Dendritic cell treated with granulocyte-macrophage colony-stimulating factor and Interleukin-4, amounts not matched to agents 40 ng/mL and 50 ng/mL, for 4 days (primary cell): ENCODE results near the gene JTB.
"Not testable (repeated sequence)": the region's sequence is repeated elsewhere in the genome, so short reads cannot be mapped to it uniquely, and the experiment has no call there.

Source experiments
- H3K27ac Mint-ChIP-seq: one replicate; pipeline ENCODE4 v1.8.0; 2022; ENCODE audit warnings: mild to moderate bottlenecking, mixed read lengths
- H3K27me3 Mint-ChIP-seq: one replicate; pipeline ENCODE4 v1.8.0; 2022; ENCODE audit warnings: mild to moderate bottlenecking, mixed read lengths
- H3K36me3 Mint-ChIP-seq: one replicate; pipeline ENCODE4 v1.8.0; 2022; ENCODE audit warnings: low read depth, mixed read lengths
- H3K4me1 Mint-ChIP-seq: one replicate; pipeline ENCODE4 v1.8.0; 2022; ENCODE audit warnings: low read depth, mixed read lengths
- H3K4me3 Mint-ChIP-seq: one replicate; pipeline ENCODE4 v1.8.0; 2022; ENCODE audit warnings: mild to moderate bottlenecking, moderate library complexity, mixed read lengths
- H3K9me3 Mint-ChIP-seq: one replicate; pipeline ENCODE4 v1.8.0; 2022; ENCODE audit warnings: mixed read lengths
- intact Hi-C: fragments of 100-400 bp; cut with micrococcal nuclease; formaldehyde crosslinking; loops from one replicate; pipeline ENCODE4 v1.15.0; 2022

JTB gene

DNA sequence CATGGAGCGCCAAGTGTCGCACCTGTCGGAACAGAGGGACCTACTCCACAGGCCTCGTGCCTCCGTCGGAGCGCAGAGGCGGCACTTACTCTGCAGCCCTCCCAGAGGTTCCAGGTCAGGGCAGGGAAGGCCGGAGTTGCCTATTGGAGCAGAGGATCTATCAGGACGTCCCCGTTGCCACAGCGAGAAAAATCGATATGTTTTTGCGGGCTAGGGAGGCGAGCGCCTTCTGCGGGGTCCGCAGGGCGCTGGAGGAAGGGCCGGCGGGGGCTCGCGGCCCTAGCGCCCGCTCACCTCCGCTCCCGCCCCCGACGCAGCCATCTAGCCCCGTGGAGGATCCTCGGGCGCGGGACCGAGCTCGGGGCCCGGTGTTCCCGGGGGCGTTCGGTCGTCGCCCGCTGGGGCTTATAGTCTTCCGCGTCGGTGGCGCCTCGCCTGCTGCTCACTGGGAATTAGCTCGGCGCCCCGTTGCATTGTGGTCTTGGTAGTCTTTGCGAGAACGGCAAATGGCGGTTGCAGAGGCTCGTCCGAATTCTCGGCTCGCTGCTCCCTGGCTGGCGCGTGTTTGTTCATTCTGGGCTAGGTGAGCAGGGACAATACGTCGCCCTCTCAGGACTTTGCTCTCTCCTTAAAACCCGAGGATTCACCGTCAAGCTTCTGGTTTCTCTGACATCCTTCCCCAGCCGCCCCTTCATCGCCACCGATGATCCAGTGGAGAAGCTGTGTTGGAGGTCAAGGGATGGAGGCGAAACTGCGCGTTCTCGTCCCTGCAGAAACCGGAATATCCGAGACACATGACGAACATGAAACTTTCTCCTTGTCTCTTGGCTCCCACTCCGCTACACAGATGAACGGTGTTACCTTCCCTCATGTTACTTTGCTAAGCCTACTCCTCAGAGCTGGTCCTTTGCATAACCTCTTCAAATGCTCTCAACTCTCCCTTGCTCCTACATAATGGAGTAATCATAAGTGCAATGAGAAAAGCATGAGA lies at the start of gene JTB:
TSS of gene JTB (minus strand) at position 425 of the 991 bp plus-strand sequence. CDS start at position 3, 422 bp downstream.
- H3K9me3 Mint-ChIP-seq = no peaks in the 10 kb centered on the region
- no peaks in the 10 kb centered on the region for H3K27me3 Mint-ChIP-seq
- peaks cover 71% of the 10 kb centered on the region for H3K4me1 Mint-ChIP-seq
- H3K4me3 Mint-ChIP-seq = peak within 1 kb of the TSS; percentile 98
- peak within 1 kb of the TSS; percentile 95 for H3K27ac Mint-ChIP-seq
- H3K36me3 Mint-ChIP-seq = peaks cover 84% of the 10 kb centered on the region
- intact Hi-C loops = loop anchor here (1.0 kb wide), 1 partner anchor 10 kb away; the partner anchor contains the start of gene CREB3L4

DNA sequence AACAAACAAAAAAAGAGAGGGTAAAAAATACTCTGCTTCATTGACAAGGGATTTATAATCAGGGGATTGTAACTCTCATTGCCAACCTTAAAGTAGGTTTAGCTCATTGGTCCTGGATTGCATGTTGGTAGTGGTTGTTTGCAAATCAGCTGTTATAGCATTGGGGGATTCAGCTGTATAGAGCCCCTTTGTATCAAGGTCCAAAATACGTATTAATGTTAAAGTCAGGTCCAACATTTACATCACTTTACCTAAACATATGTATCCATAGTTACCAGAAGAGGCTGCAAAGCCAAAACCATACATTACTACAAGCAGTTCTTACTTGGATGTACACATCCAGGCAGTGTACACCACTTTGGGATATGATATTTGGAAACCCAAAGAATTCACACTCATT lies 42.5 kb upstream of the JTB start:
- Mint-ChIP-seq H3K4me3 (no peak overlapping the region), H3K4me1 (no peaks in the 10 kb centered on the region), H3K27ac (no peak overlapping the region), H3K27me3 (no peaks in the 10 kb centered on the region), H3K9me3 (no peaks in the 10 kb centered on the region), H3K36me3 (no peaks in the 10 kb centered on the region)
- intact Hi-C loops = loop anchor here (10.0 kb wide), 1 partner anchor 285 kb away; no protein-coding TSS in a partner anchor

DNA sequence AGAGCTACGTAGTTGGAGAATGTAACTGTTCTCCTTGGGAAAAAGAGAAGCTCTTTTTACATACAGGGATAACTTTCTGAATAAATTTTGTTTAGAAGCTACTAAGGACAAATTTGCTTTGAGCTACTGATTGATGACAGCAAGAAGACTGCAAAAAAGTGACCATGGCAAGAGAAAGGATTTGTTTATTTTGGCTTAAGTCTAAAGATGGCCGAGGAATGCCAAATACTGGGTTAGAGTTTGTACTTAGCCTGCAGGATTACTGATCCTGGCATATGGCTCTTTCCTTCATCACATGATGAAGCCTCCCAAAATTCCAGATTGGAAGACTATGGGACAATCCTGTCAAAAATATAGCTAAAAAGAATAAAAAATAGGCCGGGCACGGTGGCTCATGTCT lies 41.8 kb upstream of the JTB start:
- no peak overlapping the region for H3K4me3 Mint-ChIP-seq
- H3K4me1 Mint-ChIP-seq = peaks cover 3% of the 10 kb centered on the region
- H3K27ac Mint-ChIP-seq = no peak overlapping the region
- H3K9me3 Mint-ChIP-seq = no peaks in the 10 kb centered on the region
- intact Hi-C loops = no loop called here
- no peaks in the 10 kb centered on the region for H3K27me3 Mint-ChIP-seq
- no peaks in the 10 kb centered on the region for H3K36me3 Mint-ChIP-seq

DNA sequence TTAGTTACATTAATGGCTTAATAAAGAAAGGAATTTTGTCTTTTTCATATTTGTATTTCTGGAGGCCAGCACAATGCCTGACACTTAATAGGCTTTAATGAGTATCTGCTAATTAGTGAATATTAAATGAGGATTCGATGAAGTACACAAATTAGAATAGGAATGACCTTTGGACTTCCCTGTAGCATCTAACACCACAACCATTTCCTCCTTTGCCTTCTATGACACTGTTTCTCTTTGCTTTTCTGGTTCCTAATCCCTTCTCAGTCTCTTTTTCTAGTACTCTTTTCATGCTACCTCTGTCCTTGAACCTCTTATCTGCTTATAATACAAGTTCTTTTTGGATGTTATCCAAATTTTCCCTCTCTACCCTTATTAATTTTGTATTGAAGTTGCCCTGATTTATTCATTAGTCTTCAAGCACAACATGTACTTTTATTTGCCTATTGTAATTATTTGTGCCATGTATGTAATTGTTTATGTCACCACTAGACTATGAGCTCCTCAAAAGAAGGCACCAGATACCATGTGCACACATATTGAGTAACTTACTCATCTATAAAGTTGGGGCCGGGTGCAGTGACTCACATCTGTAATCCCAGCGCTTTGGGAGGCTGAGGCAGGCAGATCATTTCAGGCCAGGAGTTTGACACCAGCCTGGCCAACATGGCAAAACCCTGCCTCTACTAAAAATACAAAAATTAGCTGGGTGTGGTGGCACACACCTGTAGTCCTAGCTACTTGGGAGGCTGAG lies 36.9 kb upstream of the JTB start:
- Mint-ChIP-seq H3K27me3 (no peaks in the 10 kb centered on the region), H3K27ac (no peak overlapping the region)
- intact Hi-C loops = no loop called here

DNA sequence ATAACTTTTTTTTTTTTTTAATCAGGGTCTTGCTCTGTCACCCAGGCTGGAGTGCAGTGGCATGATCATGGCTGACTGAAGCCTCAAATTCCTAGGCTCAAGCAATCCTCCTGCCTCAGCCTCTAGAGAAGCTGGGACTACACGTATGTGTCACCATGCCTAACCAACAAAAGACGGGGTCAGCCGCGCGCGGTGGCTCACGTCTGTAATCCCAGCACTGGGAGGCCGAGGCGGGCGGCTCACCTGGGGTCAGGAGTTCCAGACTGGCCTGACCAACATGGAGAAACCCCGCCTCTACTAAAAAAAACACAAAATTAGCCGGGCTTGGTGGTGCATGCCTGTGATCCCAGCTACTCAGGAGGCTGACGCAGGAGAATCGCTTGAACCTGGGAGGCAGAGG lies 35.1 kb upstream of the JTB start:
- intact Hi-C loops, H3K4me1 Mint-ChIP-seq, H3K9me3 Mint-ChIP-seq, H3K27ac Mint-ChIP-seq, H3K36me3 Mint-ChIP-seq, H3K27me3 Mint-ChIP-seq, H3K4me3 Mint-ChIP-seq: not testable (repeated sequence)

More for the DNA sequence above, 36.9 kb upstream of the JTB start:
- Mint-ChIP-seq H3K36me3 (no peaks in the 10 kb centered on the region), H3K4me1 (peaks cover 5% of the 10 kb centered on the region), H3K4me3 (no peak overlapping the region), H3K9me3 (no peaks in the 10 kb centered on the region)

DNA sequence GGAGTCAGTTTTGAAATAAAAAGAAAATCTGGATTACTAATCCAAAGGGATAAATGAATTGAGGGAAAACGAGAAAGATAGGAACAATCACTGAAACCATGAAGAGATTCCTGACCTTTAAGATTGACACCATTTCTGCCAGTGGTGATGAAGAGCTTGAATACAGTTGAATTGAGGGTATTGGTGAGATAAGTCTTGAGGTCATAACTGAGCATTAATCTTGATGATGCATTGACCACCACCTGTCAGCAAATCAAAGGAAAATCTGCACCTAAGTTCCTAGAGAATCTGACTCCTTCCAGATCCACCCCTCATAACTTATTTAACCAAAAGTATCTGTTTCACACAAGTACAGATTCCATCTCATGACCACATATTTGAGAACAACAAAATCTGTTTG lies 34.7 kb upstream of the JTB start:
- H3K36me3 Mint-ChIP-seq = no peaks in the 10 kb centered on the region
- H3K9me3 Mint-ChIP-seq = no peaks in the 10 kb centered on the region
- H3K4me1 Mint-ChIP-seq = peaks cover 5% of the 10 kb centered on the region
- intact Hi-C loops = no loop called here
- no peak overlapping the region for H3K27ac Mint-ChIP-seq
- no peak overlapping the region for H3K4me3 Mint-ChIP-seq
- H3K27me3 Mint-ChIP-seq = no peaks in the 10 kb centered on the region

DNA sequence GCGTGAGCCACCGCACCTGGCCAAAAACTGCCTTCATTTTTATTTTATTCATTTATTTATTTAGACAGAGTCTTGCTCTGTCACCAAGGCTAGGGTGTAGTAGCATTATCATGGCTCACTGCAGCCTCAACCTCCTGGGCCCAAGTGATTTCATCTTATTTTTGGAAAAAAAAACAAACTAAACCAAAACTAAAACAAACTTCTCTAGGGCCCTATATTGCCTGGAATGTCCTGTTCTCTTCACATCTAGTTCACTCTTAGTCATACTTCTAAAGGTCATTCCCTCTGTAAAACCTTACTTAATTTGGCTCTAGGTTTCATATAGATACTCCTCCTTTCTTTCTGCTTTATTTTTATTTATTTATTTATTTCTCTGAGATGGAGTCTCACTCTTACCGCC lies 28.7 kb upstream of the JTB start:
- Mint-ChIP-seq H3K27me3 (no peaks in the 10 kb centered on the region), H3K4me3 (no peak overlapping the region), H3K36me3 (no peaks in the 10 kb centered on the region), H3K27ac (no peak overlapping the region), H3K4me1 (no peaks in the 10 kb centered on the region), H3K9me3 (no peaks in the 10 kb centered on the region)
- intact Hi-C loops = no loop called here

DNA sequence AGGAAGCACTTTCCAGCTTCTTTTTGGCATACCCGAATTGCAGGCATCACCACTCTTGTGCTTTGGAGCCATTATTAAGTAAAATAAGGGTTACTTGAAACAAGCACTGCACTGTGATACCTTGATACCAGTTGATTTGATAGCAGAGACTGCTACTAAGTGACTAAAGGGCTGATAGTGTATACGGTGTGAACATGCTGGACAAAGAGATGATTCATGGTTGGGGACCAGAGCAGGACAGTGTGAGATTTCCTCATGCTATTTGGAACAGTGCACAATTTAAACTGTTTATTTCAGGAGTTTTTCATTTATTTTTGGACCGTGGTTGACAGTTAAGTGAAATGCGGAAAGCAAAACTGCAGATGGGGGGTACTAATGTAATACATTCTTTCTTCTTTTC lies 22.9 kb upstream of the JTB start:
- no peaks in the 10 kb centered on the region for H3K9me3 Mint-ChIP-seq
- no peaks in the 10 kb centered on the region for H3K4me1 Mint-ChIP-seq
- H3K27ac Mint-ChIP-seq = no peak overlapping the region
- intact Hi-C loops = no loop called here
- peaks cover 7% of the 10 kb centered on the region for H3K36me3 Mint-ChIP-seq
- no peaks in the 10 kb centered on the region for H3K27me3 Mint-ChIP-seq
- no peak overlapping the region for H3K4me3 Mint-ChIP-seq

DNA sequence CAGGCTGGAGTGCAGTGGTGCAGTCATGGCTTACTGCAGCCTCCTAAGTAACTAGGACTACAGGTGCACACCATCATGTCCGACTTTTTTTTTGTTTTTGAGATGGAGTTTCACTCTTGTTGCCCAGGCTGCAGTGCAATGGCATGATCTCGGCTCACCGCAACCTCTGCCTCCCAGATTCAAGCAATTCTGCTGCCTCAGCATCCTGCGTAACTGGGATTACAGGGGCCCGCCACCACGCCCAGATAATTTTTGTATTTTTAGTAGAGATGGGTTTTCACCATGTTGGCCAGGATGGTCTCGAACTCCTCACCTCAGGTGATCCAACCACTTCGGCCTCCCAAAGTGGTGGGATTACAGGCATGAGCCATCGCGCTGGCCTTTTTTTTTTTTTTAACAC lies 19.4 kb upstream of the JTB start:
- Mint-ChIP-seq H3K36me3 (peaks cover 41% of the 10 kb centered on the region), H3K4me1 (peaks cover 18% of the 10 kb centered on the region)
- H3K9me3 Mint-ChIP-seq, H3K4me3 Mint-ChIP-seq, H3K27ac Mint-ChIP-seq, intact Hi-C loops, H3K27me3 Mint-ChIP-seq: not testable (repeated sequence)

DNA sequence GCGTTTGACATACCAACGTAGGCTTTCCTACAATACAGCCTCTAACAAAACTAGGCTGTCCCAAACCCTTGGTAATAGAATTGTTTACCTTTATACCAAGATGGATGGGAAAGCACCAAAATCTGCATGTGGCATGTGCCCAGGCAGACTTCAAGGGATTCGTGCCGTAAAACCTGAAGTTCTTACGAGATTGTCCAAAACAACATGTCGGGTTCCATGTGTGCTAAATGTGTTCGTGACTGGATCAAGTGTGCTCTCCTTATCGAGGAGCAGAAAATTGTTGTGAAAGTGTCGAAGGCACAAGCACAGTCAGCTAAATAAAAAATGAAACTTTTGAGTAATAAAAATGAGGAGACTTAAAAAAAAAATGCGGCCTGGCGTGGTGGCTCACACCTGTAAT lies 18.2 kb upstream of the JTB start:
- intact Hi-C loops = no loop called here
- H3K4me1 Mint-ChIP-seq = peaks cover 27% of the 10 kb centered on the region
- H3K27me3 Mint-ChIP-seq = no peaks in the 10 kb centered on the region
- no peak overlapping the region for H3K4me3 Mint-ChIP-seq
- no peaks in the 10 kb centered on the region for H3K9me3 Mint-ChIP-seq
- H3K36me3 Mint-ChIP-seq = peaks cover 53% of the 10 kb centered on the region
- H3K27ac Mint-ChIP-seq = no peak overlapping the region

DNA sequence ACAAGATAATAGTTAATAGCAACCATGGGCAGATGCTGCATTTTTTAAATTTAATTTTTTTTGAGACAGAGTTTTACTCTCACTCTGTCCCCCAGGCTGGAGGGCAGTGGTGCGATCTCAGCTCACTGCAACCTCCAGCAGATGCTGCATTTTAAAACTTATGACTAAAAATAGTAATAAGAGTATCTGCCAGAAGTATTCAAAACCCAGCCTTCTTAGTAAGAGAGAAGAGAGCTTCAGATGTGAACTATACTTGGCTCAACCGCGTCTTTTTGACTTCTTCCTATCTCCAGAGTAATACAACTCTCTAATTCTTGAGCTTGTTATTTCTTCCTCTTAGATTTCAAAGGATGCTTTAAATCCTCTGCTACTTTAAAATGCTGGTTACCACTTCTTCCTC lies 17.7 kb upstream of the JTB start:
- intact Hi-C loops = no loop called here
- H3K9me3 Mint-ChIP-seq = no peaks in the 10 kb centered on the region
- H3K36me3 Mint-ChIP-seq = peaks cover 56% of the 10 kb centered on the region
- no peaks in the 10 kb centered on the region for H3K27me3 Mint-ChIP-seq
- peaks cover 30% of the 10 kb centered on the region for H3K4me1 Mint-ChIP-seq
- H3K27ac Mint-ChIP-seq = no peak overlapping the region
- no peak overlapping the region for H3K4me3 Mint-ChIP-seq

DNA sequence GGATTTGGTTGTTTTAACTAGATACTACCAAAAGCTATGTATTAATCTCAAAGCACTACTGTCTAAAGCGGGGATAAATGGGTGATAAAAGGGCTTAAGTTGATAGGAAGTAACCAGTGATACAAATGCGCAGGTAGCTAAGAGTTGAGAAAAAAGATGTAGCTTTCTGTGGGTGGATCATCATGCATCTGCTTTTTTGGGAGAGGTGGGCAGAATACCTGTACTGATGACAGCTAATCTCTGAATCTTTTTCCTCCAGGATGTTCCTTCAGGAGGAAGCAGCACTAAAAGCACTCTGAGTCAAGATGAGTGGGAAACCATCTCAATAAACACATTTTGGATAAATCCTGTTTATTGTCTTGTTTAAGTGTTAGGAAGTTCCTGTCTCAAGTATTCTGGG lies 14.3 kb upstream of the JTB start:
- peak overlapping the region; percentile 91 for H3K4me3 Mint-ChIP-seq
- peaks cover 56% of the 10 kb centered on the region for H3K36me3 Mint-ChIP-seq
- H3K27ac Mint-ChIP-seq = peak overlapping the region; percentile 98
- no peaks in the 10 kb centered on the region for H3K9me3 Mint-ChIP-seq
- H3K27me3 Mint-ChIP-seq = no peaks in the 10 kb centered on the region
- intact Hi-C loops = loop anchor here (2.0 to 5.0 kb wide), 2 partner anchors 190 to 321 kb away; partner anchors contain the start of gene ILF2
- H3K4me1 Mint-ChIP-seq = peaks cover 42% of the 10 kb centered on the region

DNA sequence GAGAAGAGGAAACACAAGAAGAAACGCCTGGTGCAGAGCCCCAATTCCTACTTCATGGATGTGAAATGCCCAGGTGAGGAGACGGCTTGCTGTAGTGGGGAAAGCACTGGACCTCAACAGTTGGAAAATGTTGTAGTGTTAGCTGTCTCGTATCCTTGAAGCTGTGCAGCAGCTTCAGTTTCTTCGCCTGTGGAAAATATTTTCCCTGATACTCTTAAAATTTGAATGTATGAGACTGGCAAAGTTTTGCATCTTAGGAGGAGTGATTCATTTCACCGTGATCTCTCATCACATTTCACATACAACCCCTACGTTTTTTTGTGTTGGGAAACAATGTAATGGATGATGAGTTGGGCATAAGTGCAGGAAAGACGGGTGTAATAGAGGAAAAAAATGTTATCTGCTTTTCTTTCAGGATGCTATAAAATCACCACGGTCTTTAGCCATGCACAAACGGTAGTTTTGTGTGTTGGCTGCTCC lies 13.7 kb upstream of the JTB start:
- Mint-ChIP-seq H3K27me3 (no peaks in the 10 kb centered on the region), H3K4me1 (peaks cover 48% of the 10 kb centered on the region)
- intact Hi-C loops = loop anchor here (2.0 to 5.0 kb wide), 2 partner anchors 191 to 320 kb away; partner anchors contain the start of gene ILF2

More for the DNA sequence above, 13.7 kb upstream of the JTB start:
- Mint-ChIP-seq H3K4me3 (peak overlapping the region; percentile 91), H3K27ac (peak overlapping the region; percentile 98), H3K36me3 (peaks cover 56% of the 10 kb centered on the region), H3K9me3 (no peaks in the 10 kb centered on the region)
